GM12864 (cell line): ENCODE results near the gene SNRPD3.

Source experiments
- DNase-seq: peaks from one replicate; pipeline ENCODE4 v3.0.0-alpha.2; 2011; ENCODE audit warnings: low read depth
- H3K4me3 ChIP-seq: 2 replicates; pipeline ENCODE4 v1.5.1; 2011; ENCODE audit warnings: mild to moderate bottlenecking, low read depth, low read length, control low read depth
- TF ChIP-seq, protein P1 (sequence below): IDR thresholded peaks from 2 replicates; pipeline ENCODE4 v1.5.1; 2011; ENCODE audit warnings: low read depth, mild to moderate bottlenecking, moderate library complexity, low read length, control low read depth, inconsistent platforms; ENCODE audit errors: missing control alignments

Gene SNRPD3

GRCh38 chr22:24554313-24555164 lies 1.3 kb upstream of the SNRPD3 start, which contains the start of gene GUCD1:
TSS of gene GUCD1 (minus strand) at chr22:24555138. CDS start at chr22:24554991, 147 bp downstream.
- no peak for DNase-seq
- H3K4me3 ChIP-seq: peak within 1 kb of the TSS; percentile 82
- TF ChIP-seq, protein P1, sequence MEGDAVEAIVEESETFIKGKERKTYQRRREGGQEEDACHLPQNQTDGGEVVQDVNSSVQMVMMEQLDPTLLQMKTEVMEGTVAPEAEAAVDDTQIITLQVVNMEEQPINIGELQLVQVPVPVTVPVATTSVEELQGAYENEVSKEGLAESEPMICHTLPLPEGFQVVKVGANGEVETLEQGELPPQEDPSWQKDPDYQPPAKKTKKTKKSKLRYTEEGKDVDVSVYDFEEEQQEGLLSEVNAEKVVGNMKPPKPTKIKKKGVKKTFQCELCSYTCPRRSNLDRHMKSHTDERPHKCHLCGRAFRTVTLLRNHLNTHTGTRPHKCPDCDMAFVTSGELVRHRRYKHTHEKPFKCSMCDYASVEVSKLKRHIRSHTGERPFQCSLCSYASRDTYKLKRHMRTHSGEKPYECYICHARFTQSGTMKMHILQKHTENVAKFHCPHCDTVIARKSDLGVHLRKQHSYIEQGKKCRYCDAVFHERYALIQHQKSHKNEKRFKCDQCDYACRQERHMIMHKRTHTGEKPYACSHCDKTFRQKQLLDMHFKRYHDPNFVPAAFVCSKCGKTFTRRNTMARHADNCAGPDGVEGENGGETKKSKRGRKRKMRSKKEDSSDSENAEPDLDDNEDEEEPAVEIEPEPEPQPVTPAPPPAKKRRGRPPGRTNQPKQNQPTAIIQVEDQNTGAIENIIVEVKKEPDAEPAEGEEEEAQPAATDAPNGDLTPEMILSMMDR: no peak

DNA sequence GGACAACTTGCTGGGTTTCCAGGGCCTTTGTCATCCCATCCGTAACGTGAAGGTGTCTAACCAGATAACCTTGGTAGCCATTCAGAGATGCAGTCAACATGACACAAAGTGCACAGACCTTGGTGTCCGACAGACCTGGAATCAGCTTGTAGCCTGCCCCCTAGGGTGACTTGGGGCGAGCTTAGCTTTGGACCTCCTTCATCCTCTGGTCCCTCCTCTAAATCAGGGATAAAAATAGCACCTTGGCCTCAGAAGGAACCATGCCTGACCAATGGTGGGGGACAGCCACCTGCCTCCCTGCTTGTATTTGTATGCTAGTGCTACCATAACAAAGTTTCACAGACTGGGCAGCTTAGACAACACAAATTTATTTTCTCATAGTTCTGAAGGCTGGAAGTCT lies 3.7 kb downstream of the SNRPD3 start:
- DNase-seq: no peak
- TF ChIP-seq, protein P1: no peak
- no peak overlapping the region for H3K4me3 ChIP-seq

GRCh38 chr22:24563246-24563645 lies 7.4 kb downstream of the SNRPD3 start:
- DNase-seq: no peak
- TF ChIP-seq, protein P1: no peak
- no peak overlapping the region for H3K4me3 ChIP-seq

- H3K4me3 ChIP-seq: no peak overlapping the region
- TF ChIP-seq, protein P1: no peak
- DNase-seq: no peak
Observed at GRCh38 chr22:24564376-24565058, 8.7 kb downstream of the SNRPD3 start.

- no peak overlapping the region for H3K4me3 ChIP-seq
- TF ChIP-seq, protein P1: no peak
- DNase-seq: no peak
Observed at GRCh38 chr22:24565077-24565476, 9.3 kb downstream of the SNRPD3 start.

GRCh38 chr22:24566899-24567511 lies 11.2 kb downstream of the SNRPD3 start:
- TF ChIP-seq, protein P1: no peak
- DNase-seq: no peak
- no peak overlapping the region for H3K4me3 ChIP-seq
